A549 (cell line): Measurements from ENCODE around the gene DGLUCY. TPM values are rescaled to one million over a fixed set of nuclear protein-coding genes. Genes with fewer than 3 reads are reported as not detected.

Experiments
- ATAC-seq, 2 experiments: fragments of 200-7000 bp in 1 of 2; fragments of >200 bp in 1 of 2; cut with Nextera tagmentation in 1 of 2; cut with Tn5 transposase in 1 of 2; 3 replicates each; pipeline versions ENCODE4 v1.8.0 to v1.9.1; 2018 to 2020; ENCODE audit warnings: mild to moderate bottlenecking in 1 of 2, moderate library complexity in 1 of 2
- CTCF ChIA-PET: fragments of 300-600 bp; sonication (Branson Sonifier 250); formaldehyde crosslinking; extraction: SDS; loops from one replicate; lab custom pipeline; 2021; ENCODE audit warnings: antibody characterized with exemption, inconsistent platforms; lab: Yijun Ruan, JAX
- POLR2A ChIA-PET: fragments of 350-600 bp; formaldehyde crosslinking; extraction: SDS; loops from one replicate; lab custom pipeline; 2021; ENCODE audit warnings: antibody characterized with exemption, inconsistent platforms; lab: Yijun Ruan, JAX
- DNase-seq, 2 experiments: peaks; one replicate each; pipeline versions ENCODE4 v3.0.0 to v3.0.0-alpha.2; 2011 to 2016; ENCODE audit warnings: low read depth in 1 of 2, low spot score in 1 of 2
- FAIRE-seq: peaks from 2 replicates; lab custom pipeline; 2011; peaks lifted over from hg19 to GRCh38; lab: Jason Lieb, UNC
- H3K27ac ChIP-seq, 2 experiments: fragments of >200 bp; sonication (Bioruptor Twin); formaldehyde crosslinking; 3 replicates each; pipeline ENCODE4 v1.5.1; 2016 to 2017
- H3K4me1 ChIP-seq: fragments of >200 bp; sonication (Bioruptor Twin); formaldehyde crosslinking; 3 replicates; pipeline ENCODE4 v1.6.1; 2016
- H3K4me2 ChIP-seq: fragments of >200 bp; sonication (Bioruptor Twin); formaldehyde crosslinking; 3 replicates; pipeline ENCODE4 v1.6.1; 2016
- H3K4me3 ChIP-seq: fragments of >200 bp; sonication (Bioruptor Twin); formaldehyde crosslinking; 3 replicates; pipeline ENCODE4 v1.5.1; 2016
- H3K9me3 ChIP-seq: fragments of >200 bp; sonication (Bioruptor Twin); formaldehyde crosslinking; 3 replicates; pipeline ENCODE4 v1.6.1; 2016
- ATOH8 ChIP-seq: fragments of 250-450 bp; sonication (Bioruptor Pico); IDR thresholded peaks from 2 replicates; pipeline ENCODE4 v1.5.0; 2020; ENCODE audit warnings: low read depth, mild to moderate bottlenecking, moderate library complexity
- BHLHE40 ChIP-seq: IDR thresholded peaks from 2 replicates; pipeline ENCODE4 v1.6.1; 2012; ENCODE audit warnings: low read depth, low read length, inconsistent platforms
- CHD2 ChIP-seq: fragments of 150-350 bp; IDR thresholded peaks from 2 replicates; pipeline ENCODE4 v1.6.1; 2014; ENCODE audit warnings: low read length; ENCODE audit not compliant: partially characterized antibody
- CTCF ChIP-seq: fragments of >200 bp; sonication (Bioruptor Twin); formaldehyde crosslinking; IDR thresholded peaks from 3 replicates; pipeline ENCODE4 v1.5.1; 2016
- FOXS1 ChIP-seq: fragments of 250-450 bp; sonication (Bioruptor Pico); IDR thresholded peaks from 2 replicates; pipeline ENCODE4 v1.5.0; 2020; ENCODE audit warnings: mild to moderate bottlenecking, moderate library complexity
- HMGXB4 ChIP-seq: fragments of 250-450 bp; sonication (Bioruptor Pico); IDR thresholded peaks from 2 replicates; pipeline ENCODE4 v1.5.0; 2021; ENCODE audit warnings: mild to moderate bottlenecking, moderate library complexity, borderline replicate concordance
- HOXA7 ChIP-seq: fragments of 250-450 bp; sonication (Bioruptor Pico); IDR thresholded peaks from 2 replicates; pipeline ENCODE4 v1.5.0; 2020; ENCODE audit warnings: mild to moderate bottlenecking, moderate library complexity
- MAFK ChIP-seq: fragments of 450-650 bp; IDR thresholded peaks from 2 replicates; pipeline ENCODE4 v1.6.1; 2014; ENCODE audit not compliant: partially characterized antibody
- MYC ChIP-seq: IDR thresholded peaks from 2 replicates; pipeline ENCODE4 v1.6.1; 2012; ENCODE audit warnings: mild to moderate bottlenecking, inconsistent platforms, low read length, improper control_type of control experiment, borderline replicate concordance
- NPAS2 ChIP-seq: fragments of 250-450 bp; sonication (Bioruptor Pico); IDR thresholded peaks from 2 replicates; pipeline ENCODE4 v1.8.0; 2022; ENCODE audit warnings: mild to moderate bottlenecking, moderate library complexity, borderline replicate concordance
- PHF8 ChIP-seq: fragments of 200-600 bp; sonication (generic); IDR thresholded peaks from 2 replicates; pipeline ENCODE4 v1.6.1; 2016; ENCODE audit warnings: low read depth, mild to moderate bottlenecking, antibody characterized with exemption, moderate library complexity, borderline replicate concordance
- POLR2AphosphoS2 ChIP-seq: conservative IDR thresholded peaks from 2 replicates; pipeline ENCODE4 v1.6.1; 2012; ENCODE audit warnings: low read length, improper control_type of control experiment, inconsistent platforms
- RCOR1 ChIP-seq: fragments of 150-350 bp; IDR thresholded peaks from 2 replicates; pipeline ENCODE4 v1.6.1; 2014; ENCODE audit warnings: antibody characterized with exemption, low read length, low read depth
- REST ChIP-seq: fragments of 200-600 bp; sonication (generic); IDR thresholded peaks from 2 replicates; pipeline ENCODE4 v1.6.1; 2016; ENCODE audit warnings: antibody characterized with exemption, mild to moderate bottlenecking, moderate library complexity
- RNF2 ChIP-seq: fragments of 200-600 bp; sonication (generic); IDR thresholded peaks from 2 replicates; pipeline ENCODE4 v1.6.1; 2016; ENCODE audit warnings: low read depth, mild to moderate bottlenecking, antibody characterized with exemption, moderate library complexity, borderline replicate concordance
- TP53 ChIP-seq: fragments of 250-450 bp; sonication (Bioruptor Pico); IDR thresholded peaks from 2 replicates; pipeline ENCODE4 v1.5.0; 2021; ENCODE audit warnings: mild to moderate bottlenecking, moderate library complexity
- ZSCAN20 ChIP-seq: fragments of 250-450 bp; sonication (Bioruptor Pico); IDR thresholded peaks from 2 replicates; pipeline ENCODE4 v1.8.0; 2022; ENCODE audit warnings: mild to moderate bottlenecking, moderate library complexity
- WGBS: methylation state at CpG from one replicate; pipeline ENCODE4 v1.1.6; 2017; ENCODE audit errors: missing lambda C conversion rate; 5-methylcytosine and 5-hydroxymethylcytosine counted together
- polyA plus RNA-seq, 4 experiments: library from polyadenylated mRNA; depleted of rRNA in 3 of 4; stranded (reverse); fragments of >200 nt; fragmentation: RNase III in 1 of 4; extraction: RNeasy Plus Mini Kit Qiagen cat#74134 plus additional on column Dnase treatment in 1 of 4; gene quantifications; 2 replicates in 3 of 4; 3 replicates in 1 of 4; pipeline ENCODE4 v1.2.3, GENCODE V29; 2011 to 2017

DGLUCY gene
- polyA plus RNA-seq, 2 of the 4 experiments (the other 2 are of a cell fraction) = 14.4 to 17.5 TPM

GRCh38 chr14:91258011-91258618, 144.2 kb downstream of the DGLUCY start:
- CTCF ChIA-PET = interaction anchor here (1.4 kb wide), 1 partner anchor 12 kb away, joined by 4 read pairs; no protein-coding TSS in a partner anchor

GRCh38 chr14:91258876-91259275, 145.0 kb downstream of the DGLUCY start:
- ChIA-PET CTCF (interaction anchor here (1.4 kb wide), 1 partner anchor 11 kb away, joined by 4 read pairs; no protein-coding TSS in a partner anchor), POLR2A (no interaction called here)

More at GRCh38 chr14:91258011-91258618, 144.2 kb downstream of the DGLUCY start:
- no peak overlapping the region for H3K4me2 ChIP-seq
- 87% methylated on average over 15 of the region's 16 CpGs for WGBS
- POLR2A ChIA-PET = no interaction called here
- H3K27ac ChIP-seq = no peak overlapping the region
- FAIRE-seq = no peak
- peak in 1 of 2 experiments; percentile 20 for DNase-seq
- H3K9me3 ChIP-seq = no peaks in the 10 kb centered on the region
- H3K4me3 ChIP-seq = no peak overlapping the region
- 0 out of 3 replicates have a peak, but pooled peaks cover 2% of the 10 kb centered on the region for H3K4me1 ChIP-seq
- ATAC-seq = no peak; a peak in 1 of 6 replicates
- TF ChIP-seq PHF8 (no peak), CHD2 (no peak), CTCF (no peak), ATOH8 (CRISPR knock-in tag) (no peak), BHLHE40 (no peak), NPAS2 (CRISPR knock-in tag) (no peak)

More at GRCh38 chr14:91258876-91259275, 145.0 kb downstream of the DGLUCY start:
- 91% methylated on average over 3 of the region's 3 CpGs for WGBS
- Histone ChIP-seq H3K27ac (no peak overlapping the region), H3K4me1 (0 out of 3 replicates have a peak, but pooled peaks cover under 1% of the 10 kb centered on the region), H3K4me3 (no peak overlapping the region), H3K9me3 (no peaks in the 10 kb centered on the region), H3K4me2 (no peak overlapping the region)
- ATAC-seq (no peak), FAIRE-seq (no peak), DNase-seq (no peak)
- TF ChIP-seq MAFK (no peak), POLR2AphosphoS2 (no peak), HOXA7 (CRISPR knock-in tag) (no peak), ZSCAN20 (CRISPR knock-in tag) (no peak), CTCF (no peak), REST (no peak), RNF2 (no peak), FOXS1 (no peak), MYC (no peak), HMGXB4 (CRISPR knock-in tag) (no peak), RCOR1 (no peak), NPAS2 (CRISPR knock-in tag) (no peak), TP53 (CRISPR knock-in tag) (no peak)
